Uterus (tissue), 2 donors: ENCODE measurements around the gene RPS6KC1.

ENCODE experiments used
- POLR2A ChIP-seq, 2 donors: fragments of 450-650 bp; IDR thresholded peaks; one replicate each; pipeline ENCODE4 v1.6.1; 2016; ENCODE audit warnings: antibody characterized with exemption in 2 of 2, mild to moderate bottlenecking in 1 of 2, moderate library complexity in 1 of 2
- TF ChIP-seq, protein P1 (sequence below), 4 experiments: fragments of 200-600 bp in 2 of 4; fragments of 450-650 bp in 2 of 4; sonication (generic) in 2 of 4; IDR thresholded peaks; one replicate each; pipeline ENCODE4 v1.5.1; 2016 to 2019; ENCODE audit warnings: antibody characterized with exemption in 4 of 4, mild to moderate bottlenecking in 2 of 4, moderate library complexity in 1 of 4

- TF ChIP-seq POLR2A (IDR thresholded peaks at IDR 0.05), result no peak
- TF ChIP-seq, protein P1, sequence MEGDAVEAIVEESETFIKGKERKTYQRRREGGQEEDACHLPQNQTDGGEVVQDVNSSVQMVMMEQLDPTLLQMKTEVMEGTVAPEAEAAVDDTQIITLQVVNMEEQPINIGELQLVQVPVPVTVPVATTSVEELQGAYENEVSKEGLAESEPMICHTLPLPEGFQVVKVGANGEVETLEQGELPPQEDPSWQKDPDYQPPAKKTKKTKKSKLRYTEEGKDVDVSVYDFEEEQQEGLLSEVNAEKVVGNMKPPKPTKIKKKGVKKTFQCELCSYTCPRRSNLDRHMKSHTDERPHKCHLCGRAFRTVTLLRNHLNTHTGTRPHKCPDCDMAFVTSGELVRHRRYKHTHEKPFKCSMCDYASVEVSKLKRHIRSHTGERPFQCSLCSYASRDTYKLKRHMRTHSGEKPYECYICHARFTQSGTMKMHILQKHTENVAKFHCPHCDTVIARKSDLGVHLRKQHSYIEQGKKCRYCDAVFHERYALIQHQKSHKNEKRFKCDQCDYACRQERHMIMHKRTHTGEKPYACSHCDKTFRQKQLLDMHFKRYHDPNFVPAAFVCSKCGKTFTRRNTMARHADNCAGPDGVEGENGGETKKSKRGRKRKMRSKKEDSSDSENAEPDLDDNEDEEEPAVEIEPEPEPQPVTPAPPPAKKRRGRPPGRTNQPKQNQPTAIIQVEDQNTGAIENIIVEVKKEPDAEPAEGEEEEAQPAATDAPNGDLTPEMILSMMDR (IDR thresholded peaks at IDR 0.05), result no peak
These were observed 103.1 kb downstream of the RPS6KC1 start for GRCh38 chr1:213154056-213154685.
